Smooth muscle cell of the brain vasculature (primary cell): ENCODE measurements around the gene PAXIP1.

Experiments used
- DNase-seq: peaks from one replicate; pipeline ENCODE4 v3.0.0-alpha.2; 2012; ENCODE audit warnings: low read depth, low spot score

Gene PAXIP1

GRCh38 chr7:154913638-154914307 lies 89.2 kb downstream of the PAXIP1 start:
- peak; percentile 28 for DNase-seq

- no peak for DNase-seq
These were observed 89.9 kb downstream of the PAXIP1 start for GRCh38 chr7:154912871-154913637.

- DNase-seq: no peak
These were observed 91.0 kb downstream of the PAXIP1 start for GRCh38 chr7:154911862-154912455.

GRCh38 chr7:154911411-154911810 lies 91.5 kb downstream of the PAXIP1 start:
- DNase-seq: no peak

GRCh38 chr7:154910977-154911376 lies 91.9 kb downstream of the PAXIP1 start:
- DNase-seq: no peak

- no peak for DNase-seq
These were observed 92.8 kb downstream of the PAXIP1 start for GRCh38 chr7:154910125-154910524.

- DNase-seq: no peak
These were observed 93.5 kb downstream of the PAXIP1 start for GRCh38 chr7:154909241-154910105.

- DNase-seq: no peak
These were observed 95.0 kb downstream of the PAXIP1 start for GRCh38 chr7:154907651-154908620.

GRCh38 chr7:154906736-154907355 lies 96.1 kb downstream of the PAXIP1 start:
- no peak for DNase-seq

- no peak for DNase-seq
These were observed 96.7 kb downstream of the PAXIP1 start for GRCh38 chr7:154906201-154906600.

GRCh38 chr7:154905615-154906014 lies 97.3 kb downstream of the PAXIP1 start:
- DNase-seq: no peak

- no peak for DNase-seq
These were observed 97.8 kb downstream of the PAXIP1 start for GRCh38 chr7:154905146-154905545.

- no peak for DNase-seq
These were observed 99.7 kb downstream of the PAXIP1 start for GRCh38 chr7:154903083-154903731.

GRCh38 chr7:154902600-154903082 lies 100.3 kb downstream of the PAXIP1 start:
- no peak for DNase-seq

GRCh38 chr7:154899862-154900261 lies 103.1 kb downstream of the PAXIP1 start:
- DNase-seq: no peak

- no peak for DNase-seq
These were observed 103.7 kb downstream of the PAXIP1 start for GRCh38 chr7:154898973-154899855.

GRCh38 chr7:154896076-154896475 lies 106.8 kb downstream of the PAXIP1 start:
- DNase-seq: no peak
